A673 (cell line): Measurements from ENCODE around the gene RAB37.

Experiments used
- EZH2 ChIP-seq: fragments of 200-600 bp; sonication (generic); IDR thresholded peaks from 2 replicates; pipeline ENCODE4 v1.6.1; 2017; ENCODE audit warnings: borderline replicate concordance, low read depth, mild to moderate bottlenecking, mixed read lengths, antibody characterized with exemption, low read length; ENCODE audit not compliant: poor library complexity, severe bottlenecking
- TF ChIP-seq, protein P1 (sequence below): fragments of 300-800, 200-600 bp; sonication (generic); conservative IDR thresholded peaks from 2 replicates; pipeline ENCODE4 v1.5.1; 2017; ENCODE audit warnings: low read depth, mild to moderate bottlenecking, antibody characterized with exemption, low read length, moderate library complexity, mixed read lengths

DNA sequence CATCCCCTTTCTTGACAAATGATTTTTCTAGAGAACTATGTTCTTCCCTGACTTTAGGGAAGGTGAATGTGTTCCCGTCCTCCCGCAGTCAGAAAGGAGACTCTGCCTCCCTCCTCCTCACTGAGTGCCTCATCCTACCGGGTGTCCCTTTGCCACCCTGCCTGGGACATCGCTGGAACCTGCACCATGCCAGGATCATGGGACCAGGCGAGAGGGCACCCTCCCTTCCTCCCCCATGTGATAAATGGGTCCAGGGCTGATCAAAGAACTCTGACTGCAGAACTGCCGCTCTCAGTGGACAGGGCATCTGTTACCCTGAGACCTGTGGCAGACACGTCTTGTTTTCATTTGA, 31.7 kb downstream of the RAB37 start:
- TF ChIP-seq, protein P1, sequence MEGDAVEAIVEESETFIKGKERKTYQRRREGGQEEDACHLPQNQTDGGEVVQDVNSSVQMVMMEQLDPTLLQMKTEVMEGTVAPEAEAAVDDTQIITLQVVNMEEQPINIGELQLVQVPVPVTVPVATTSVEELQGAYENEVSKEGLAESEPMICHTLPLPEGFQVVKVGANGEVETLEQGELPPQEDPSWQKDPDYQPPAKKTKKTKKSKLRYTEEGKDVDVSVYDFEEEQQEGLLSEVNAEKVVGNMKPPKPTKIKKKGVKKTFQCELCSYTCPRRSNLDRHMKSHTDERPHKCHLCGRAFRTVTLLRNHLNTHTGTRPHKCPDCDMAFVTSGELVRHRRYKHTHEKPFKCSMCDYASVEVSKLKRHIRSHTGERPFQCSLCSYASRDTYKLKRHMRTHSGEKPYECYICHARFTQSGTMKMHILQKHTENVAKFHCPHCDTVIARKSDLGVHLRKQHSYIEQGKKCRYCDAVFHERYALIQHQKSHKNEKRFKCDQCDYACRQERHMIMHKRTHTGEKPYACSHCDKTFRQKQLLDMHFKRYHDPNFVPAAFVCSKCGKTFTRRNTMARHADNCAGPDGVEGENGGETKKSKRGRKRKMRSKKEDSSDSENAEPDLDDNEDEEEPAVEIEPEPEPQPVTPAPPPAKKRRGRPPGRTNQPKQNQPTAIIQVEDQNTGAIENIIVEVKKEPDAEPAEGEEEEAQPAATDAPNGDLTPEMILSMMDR = no peak
- TF ChIP-seq EZH2 = no peak
